Measurements from ENCODE around the gene STK17A. TPM values are rescaled to one million over a fixed set of nuclear protein-coding genes. Genes with fewer than 3 reads are reported as not detected.

The STK17A gene
- total RNA-seq, 3 donors from 2014 or later, result 17.9 to 30.0 (median 19.5) TPM

DNA sequence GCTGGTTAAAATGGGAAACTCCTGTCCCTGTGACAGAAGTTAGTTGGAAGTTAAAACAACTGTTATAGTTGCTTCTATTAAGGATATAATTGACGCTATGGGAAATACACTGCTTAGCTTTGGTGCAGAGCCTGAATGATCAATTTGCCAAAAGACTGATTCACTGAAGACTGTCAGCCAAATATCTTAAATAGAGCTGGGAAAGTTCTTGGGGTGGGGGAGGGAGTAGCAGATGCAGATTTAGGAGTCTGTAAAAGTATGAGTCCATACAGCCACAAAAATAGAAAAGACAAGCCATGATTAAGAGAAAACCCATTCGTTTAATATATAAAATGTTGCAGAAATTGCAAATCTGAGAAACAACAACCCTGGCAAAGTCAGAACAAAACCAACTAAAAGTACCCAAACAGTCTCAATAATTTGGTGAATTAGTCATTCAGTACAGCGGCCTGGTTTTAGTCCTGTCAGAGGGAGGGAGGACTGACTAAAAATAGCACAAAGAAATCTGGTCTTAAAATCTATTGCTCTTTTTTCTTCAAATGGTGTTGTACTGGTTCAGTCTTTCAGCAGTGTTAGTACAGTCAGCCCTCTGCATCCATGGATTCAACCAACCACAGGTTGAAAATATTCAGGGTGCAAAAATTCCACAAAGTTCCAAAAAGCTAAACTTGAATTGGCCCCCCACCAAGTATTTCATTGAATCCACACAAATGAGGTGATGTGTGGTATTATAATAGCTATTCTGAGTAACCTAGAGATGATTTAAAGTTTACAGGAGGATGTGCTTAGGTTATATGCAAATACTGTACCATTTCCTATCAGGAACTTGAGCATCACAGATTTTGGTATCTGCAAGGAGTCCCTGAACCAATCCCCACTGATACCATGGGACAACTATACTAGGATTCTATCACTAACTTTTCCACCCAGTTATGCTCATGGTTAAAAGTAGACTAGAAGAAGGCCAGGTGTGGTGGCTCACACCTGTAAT lies 30.0 kb downstream of the STK17A start:
- intact Hi-C loops (cut with DNase I, micrococcal nuclease), result no loop called here
- peaks cover 4% of the 10 kb centered on the region for H3K4me1 ChIP-seq (ENCODE audit: low read depth)
- H3K36me3 ChIP-seq (ENCODE audit: low read depth), result peaks cover 4% of the 10 kb centered on the region
- no peak overlapping the region for H3K4me3 ChIP-seq
- no peak for ATAC-seq
- H3K9me3 ChIP-seq, result no peaks in the 10 kb centered on the region
- TF ChIP-seq CTCF (IDR thresholded peaks at IDR 0.05), result no peak
- no peak for DNase-seq

DNA sequence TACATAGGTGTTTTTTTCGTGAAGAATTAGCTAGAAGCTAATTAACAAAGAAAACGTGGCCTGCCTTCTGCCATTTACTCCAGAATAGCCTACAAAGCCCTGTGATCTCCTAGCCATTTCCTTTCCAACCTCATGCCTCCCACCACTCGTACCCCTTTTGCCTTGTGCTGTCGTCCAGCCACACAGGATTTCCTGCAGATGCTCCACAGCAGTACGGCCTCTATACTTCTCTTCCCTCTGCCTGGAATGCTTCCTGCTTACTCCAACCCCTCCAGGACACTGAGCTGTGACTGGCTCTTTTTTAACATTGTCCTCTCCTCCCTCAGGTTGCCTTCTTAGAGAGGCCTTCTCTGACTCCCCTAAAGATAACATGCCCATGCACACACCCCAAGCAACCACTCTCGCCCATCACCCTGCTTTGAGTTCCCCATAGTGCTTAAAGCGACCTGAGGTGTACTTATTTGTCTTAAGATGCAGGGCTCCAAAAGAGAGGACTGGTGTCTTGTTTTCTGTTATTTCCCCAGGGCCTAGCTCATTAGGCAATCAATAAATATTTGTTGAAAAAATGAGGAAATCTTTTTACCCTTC lies 32.7 kb downstream of the STK17A start:
- H3K36me3 ChIP-seq (ENCODE audit: low read depth), result peaks cover 4% of the 10 kb centered on the region
- intact Hi-C loops (cut with DNase I, micrococcal nuclease), result no loop called here
- DNase-seq (no peak), ATAC-seq (no peak)
- H3K4me1 ChIP-seq (ENCODE audit: low read depth), result peaks cover 4% of the 10 kb centered on the region
- TF ChIP-seq CTCF (IDR thresholded peaks at IDR 0.05), result no peak
- no peak overlapping the region for H3K4me3 ChIP-seq
- H3K9me3 ChIP-seq, result no peaks in the 10 kb centered on the region

DNA sequence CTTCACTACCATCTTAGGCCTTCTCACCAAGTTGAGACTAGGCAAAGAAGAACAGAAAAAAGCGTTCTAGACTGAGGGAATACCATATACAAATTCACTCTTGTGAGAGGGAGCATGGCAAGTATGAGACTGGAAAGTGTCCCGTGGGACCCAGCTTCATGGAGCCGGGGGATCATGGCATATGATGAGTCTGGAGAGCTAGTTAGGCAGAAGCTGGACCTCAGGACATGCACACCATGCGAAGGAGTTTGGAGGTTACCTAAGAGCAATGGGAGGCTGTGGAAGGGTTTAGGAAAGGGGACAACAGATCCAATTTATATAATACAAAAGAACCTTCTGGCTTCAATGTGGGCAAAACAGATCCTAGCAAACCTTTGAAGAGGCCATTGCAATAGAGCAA lies 34.1 kb downstream of the STK17A start:
- Histone ChIP-seq H3K4me1 (ENCODE audit: low read depth) (peaks cover 4% of the 10 kb centered on the region), H3K9me3 (no peaks in the 10 kb centered on the region), H3K4me3 (no peak overlapping the region), H3K36me3 (ENCODE audit: low read depth) (peaks cover 4% of the 10 kb centered on the region)
- no peak for TF ChIP-seq CTCF (IDR thresholded peaks at IDR 0.05)
- no peak for DNase-seq
- intact Hi-C loops (cut with DNase I, micrococcal nuclease), result no loop called here
- ATAC-seq, result no peak

DNA sequence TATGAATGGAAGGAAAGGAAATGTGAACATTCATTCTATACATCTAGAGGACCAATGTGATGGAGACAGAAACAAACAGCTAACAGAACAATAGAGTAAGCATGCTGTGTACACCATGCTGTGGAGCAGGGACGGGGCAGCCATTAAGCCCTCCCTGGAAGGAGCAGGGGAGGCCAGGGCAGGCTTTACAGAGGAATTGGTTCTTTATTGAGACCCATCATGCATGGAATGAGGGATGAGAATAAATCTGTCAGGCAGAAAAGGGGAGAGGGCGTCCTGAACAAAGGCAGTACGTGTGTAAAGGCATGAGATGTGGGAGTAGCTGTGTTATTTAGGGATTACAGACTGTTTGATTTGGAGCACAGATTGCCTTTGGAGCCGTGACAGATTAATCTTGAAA lies 35.2 kb downstream of the STK17A start:
- peaks cover 4% of the 10 kb centered on the region for H3K36me3 ChIP-seq (ENCODE audit: low read depth)

More for the DNA sequence above, 35.2 kb downstream of the STK17A start:
- DNase-seq, result no peak
- no peak for TF ChIP-seq CTCF (IDR thresholded peaks at IDR 0.05)
- ATAC-seq, result no peak
- Histone ChIP-seq H3K4me1 (ENCODE audit: low read depth) (no peaks in the 10 kb centered on the region), H3K9me3 (no peaks in the 10 kb centered on the region), H3K4me3 (no peak overlapping the region)
- intact Hi-C loops (cut with DNase I, micrococcal nuclease), result no loop called here

All from mucosa of descending colon (tissue), 3 donors.